ENCODE results near the gene ACSL4. TPM values are rescaled to one million over a fixed set of nuclear protein-coding genes. Genes with fewer than 3 reads are reported as not detected.
"Not testable (repeated sequence)": the region's sequence is repeated elsewhere in the genome, so short reads cannot be mapped to it uniquely, and the experiment has no call there.

ACSL4 gene
- total RNA-seq, 1 experiment from 2014 or later: 38.3 TPM

- H3K36me3 ChIP-seq (ENCODE audit: control insufficient read depth, insufficient read depth, low read length): no peaks in the 10 kb centered on the region
- no peak overlapping the region for H3K27ac Mint-ChIP-seq (ENCODE audit: unreplicated experiment)
- H3K9me3 ChIP-seq: no peaks in the 10 kb centered on the region
- H3K27me3 ChIP-seq (replicated peaks; ENCODE audit: control insufficient read depth, insufficient read depth, low read length): no peaks in the 10 kb centered on the region
- no peaks in the 10 kb centered on the region for H3K27me3 Mint-ChIP-seq (ENCODE audit: insufficient read depth, unreplicated experiment)
- TF ChIP-seq CTCF (IDR thresholded peaks at IDR 0.05; ENCODE audit: insufficient read depth in 1 of 2, low read depth in 1 of 2, low read length in 1 of 2, severe bottlenecking in 1 of 2, unreplicated experiment in 1 of 2): no peak
- DNase-seq: no peak
- ChIA-PET POLR2A (no interaction called here), CTCF (no interaction called here)
- intact Hi-C loops (cut with micrococcal nuclease; ENCODE audit: unreplicated experiment): no loop called here
- no peaks in the 10 kb centered on the region for H3K4me1 Mint-ChIP-seq (ENCODE audit: low read depth, unreplicated experiment)
- no peak overlapping the region for H3K4me3 ChIP-seq (ENCODE audit: low read depth, low read length)
- H3K4me1 ChIP-seq: peaks cover 5% of the 10 kb centered on the region; the same call in 1 of the 2 replicates
- BruUV-seq (replicated peaks): no TSS peak
- H3K9me3 Mint-ChIP-seq (ENCODE audit: unreplicated experiment): no peaks in the 10 kb centered on the region
- no peak overlapping the region for H3K4me3 Mint-ChIP-seq (ENCODE audit: unreplicated experiment)
- H3K36me3 Mint-ChIP-seq (ENCODE audit: insufficient read depth, unreplicated experiment): no peaks in the 10 kb centered on the region
Observed at GRCh38 chrX:109742722-109743121, 9.7 kb upstream of the ACSL4 start.

- H3K4me3 ChIP-seq (ENCODE audit: low read depth, low read length); POLR2A ChIA-PET; H3K4me1 ChIP-seq; H3K4me1 Mint-ChIP-seq (ENCODE audit: low read depth, unreplicated experiment); H3K27me3 Mint-ChIP-seq (ENCODE audit: insufficient read depth, unreplicated experiment); CTCF ChIA-PET; DNase-seq; H3K27me3 ChIP-seq (replicated peaks; ENCODE audit: control insufficient read depth, insufficient read depth, low read length); intact Hi-C loops (cut with micrococcal nuclease; ENCODE audit: unreplicated experiment); H3K27ac Mint-ChIP-seq (ENCODE audit: unreplicated experiment); BruUV-seq (replicated peaks); H3K36me3 Mint-ChIP-seq (ENCODE audit: insufficient read depth, unreplicated experiment); H3K4me3 Mint-ChIP-seq (ENCODE audit: unreplicated experiment); H3K9me3 Mint-ChIP-seq (ENCODE audit: unreplicated experiment); H3K9me3 ChIP-seq; H3K36me3 ChIP-seq (ENCODE audit: control insufficient read depth, insufficient read depth, low read length): not testable (repeated sequence)
Observed at GRCh38 chrX:109740896-109741295, 7.8 kb upstream of the ACSL4 start.

GRCh38 chrX:109740433-109740809, 7.4 kb upstream of the ACSL4 start:
- ChIA-PET CTCF (interaction anchor here (1.0 kb wide), 1 partner anchor 27 kb away, joined by 4 read pairs; no protein-coding TSS in a partner anchor), POLR2A (no interaction called here)
- no TSS peak for BruUV-seq (replicated peaks)
- H3K4me3 Mint-ChIP-seq (ENCODE audit: unreplicated experiment): no peak overlapping the region
- Histone ChIP-seq H3K36me3 (ENCODE audit: control insufficient read depth, insufficient read depth, low read length) (no peaks in the 10 kb centered on the region), H3K4me3 (ENCODE audit: low read depth, low read length) (no peak overlapping the region), H3K27me3 (replicated peaks; ENCODE audit: control insufficient read depth, insufficient read depth, low read length) (no peaks in the 10 kb centered on the region), H3K9me3 (no peaks in the 10 kb centered on the region), H3K4me1 (peaks cover 5% of the 10 kb centered on the region; the same call in 1 of the 2 replicates)
- no peaks in the 10 kb centered on the region for H3K4me1 Mint-ChIP-seq (ENCODE audit: low read depth, unreplicated experiment)
- no peak overlapping the region for H3K27ac Mint-ChIP-seq (ENCODE audit: unreplicated experiment)
- intact Hi-C loops (cut with micrococcal nuclease; ENCODE audit: unreplicated experiment): no loop called here
- no peaks in the 10 kb centered on the region for H3K27me3 Mint-ChIP-seq (ENCODE audit: insufficient read depth, unreplicated experiment)
- DNase-seq: no peak
- no peaks in the 10 kb centered on the region for H3K9me3 Mint-ChIP-seq (ENCODE audit: unreplicated experiment)
- H3K36me3 Mint-ChIP-seq (ENCODE audit: insufficient read depth, unreplicated experiment): no peaks in the 10 kb centered on the region
- TF ChIP-seq CTCF (IDR thresholded peaks at IDR 0.05; ENCODE audit: insufficient read depth in 1 of 2, low read depth in 1 of 2, low read length in 1 of 2, severe bottlenecking in 1 of 2, unreplicated experiment in 1 of 2): no peak

Measured in Caco-2 (cell line).